HUES48 (cell line): ENCODE data around the gene TOP1.
"Not testable (repeated sequence)": the region's sequence is repeated elsewhere in the genome, so short reads cannot be mapped to it uniquely, and the experiment has no call there.

Source experiments
- H3K27ac ChIP-seq: one replicate; pipeline ENCODE4 v1.7.0; 2013; ENCODE audit warnings: low read depth, low read length, inconsistent platforms
- H3K27me3 ChIP-seq: 2 replicates; pipeline ENCODE4 v1.6.1; 2013; ENCODE audit warnings: mild to moderate bottlenecking, low read length; ENCODE audit not compliant: control insufficient read depth, insufficient read depth
- H3K36me3 ChIP-seq: 2 replicates; pipeline ENCODE4 v1.6.1; 2013; ENCODE audit warnings: low read length; ENCODE audit not compliant: control insufficient read depth, insufficient read depth
- H3K4me1 ChIP-seq: 2 replicates; pipeline ENCODE4 v1.6.1; 2013; ENCODE audit warnings: mild to moderate bottlenecking, low read length; ENCODE audit not compliant: control insufficient read depth, insufficient read depth
- H3K4me3 ChIP-seq: 2 replicates; pipeline ENCODE4 v1.5.1; 2013; ENCODE audit warnings: mild to moderate bottlenecking, low read depth, low read length
- H3K9ac ChIP-seq: 2 replicates; pipeline ENCODE4 v1.6.1; 2013; ENCODE audit warnings: mild to moderate bottlenecking, low read depth, low read length, moderate library complexity
- H3K9me3 ChIP-seq: 2 replicates; pipeline ENCODE4 v1.6.1; 2013; ENCODE audit warnings: low read length; ENCODE audit not compliant: control insufficient read depth, insufficient read depth

TOP1 gene

GRCh38 chr20:41119614-41120561 is 91.3 kb downstream of the TOP1 start:
- Histone ChIP-seq H3K36me3 (peaks cover 96% of the 10 kb centered on the region), H3K9me3 (no peaks in the 10 kb centered on the region), H3K27me3 (no peaks in the 10 kb centered on the region), H3K4me3 (no peak overlapping the region), H3K9ac (no peak overlapping the region), H3K27ac (no peak overlapping the region), H3K4me1 (no peaks in the 10 kb centered on the region)

DNA sequence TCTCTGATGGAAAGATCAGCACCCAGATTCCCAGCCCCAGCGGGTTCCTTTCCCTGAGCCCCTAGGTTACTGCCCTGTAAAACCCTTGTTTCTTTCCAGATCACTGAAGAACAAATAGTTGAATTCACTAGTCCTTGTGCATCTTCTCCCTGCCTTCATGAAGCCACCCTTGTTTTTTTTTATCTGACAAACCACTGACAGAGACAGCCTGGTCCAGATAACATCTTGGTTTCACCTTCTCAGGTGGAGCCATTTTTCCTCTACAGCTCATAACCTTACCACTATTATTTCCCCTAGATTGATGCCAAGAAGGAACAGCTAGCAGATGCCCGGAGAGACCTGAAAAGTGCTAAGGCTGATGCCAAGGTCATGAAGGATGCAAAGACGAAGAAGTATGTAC is 92.8 kb downstream of the TOP1 start:
- Histone ChIP-seq H3K9ac (no peak overlapping the region), H3K27me3 (no peaks in the 10 kb centered on the region), H3K9me3 (no peaks in the 10 kb centered on the region), H3K4me1 (no peaks in the 10 kb centered on the region), H3K36me3 (peaks cover 95% of the 10 kb centered on the region), H3K27ac (no peak overlapping the region), H3K4me3 (no peak overlapping the region)

DNA sequence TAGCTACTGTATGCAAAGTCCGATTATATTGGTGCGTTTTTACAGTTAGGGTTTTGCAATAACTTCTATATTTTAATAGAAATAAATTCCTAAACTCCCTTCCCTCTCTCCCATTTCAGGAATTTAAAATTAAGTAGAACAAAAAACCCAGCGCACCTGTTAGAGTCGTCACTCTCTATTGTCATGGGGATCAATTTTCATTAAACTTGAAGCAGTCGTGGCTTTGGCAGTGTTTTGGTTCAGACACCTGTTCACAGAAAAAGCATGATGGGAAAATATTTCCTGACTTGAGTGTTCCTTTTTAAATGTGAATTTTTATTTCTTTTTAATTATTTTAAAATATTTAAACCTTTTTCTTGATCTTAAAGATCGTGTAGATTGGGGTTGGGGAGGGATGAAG is 95.0 kb downstream of the TOP1 start:
- no peaks in the 10 kb centered on the region for H3K27me3 ChIP-seq
- no peak overlapping the region for H3K9ac ChIP-seq
- H3K36me3 ChIP-seq = peaks cover 80% of the 10 kb centered on the region
- H3K4me3 ChIP-seq = no peak overlapping the region
- H3K9me3 ChIP-seq = no peaks in the 10 kb centered on the region
- H3K4me1 ChIP-seq = no peaks in the 10 kb centered on the region
- H3K27ac ChIP-seq = no peak overlapping the region

DNA sequence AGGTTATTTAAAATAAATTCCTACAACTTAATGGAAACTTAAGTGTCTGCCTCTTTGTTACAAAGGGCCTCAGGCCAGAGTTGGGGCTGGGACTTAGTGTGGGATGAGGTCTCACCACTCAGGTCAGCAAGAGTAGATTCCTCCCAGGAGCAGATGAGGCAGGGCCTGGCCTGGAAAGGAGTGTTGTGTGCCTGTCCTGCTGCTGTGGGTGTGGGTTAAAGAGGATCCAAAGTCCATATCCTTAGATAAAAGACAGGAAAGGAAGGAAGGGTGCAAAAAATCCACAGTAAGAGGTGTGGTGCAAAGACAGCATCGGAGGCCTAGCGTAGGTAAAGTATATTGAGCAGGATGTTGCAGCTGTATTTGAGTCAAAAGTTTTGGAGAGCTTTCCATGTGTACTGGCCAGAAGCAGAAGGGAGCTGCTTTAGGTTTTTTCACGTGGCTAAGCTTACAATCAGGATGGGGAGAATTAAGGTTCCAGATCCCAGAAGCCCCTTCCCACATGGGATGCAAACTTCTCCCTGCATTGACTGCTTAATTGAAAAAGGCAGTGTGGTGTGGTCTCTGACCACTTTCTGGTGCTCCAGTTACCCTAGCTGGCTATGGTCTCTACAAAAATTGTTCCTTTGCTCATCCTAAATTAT is 96.0 kb downstream of the TOP1 start:
- Histone ChIP-seq H3K36me3 (peaks cover 70% of the 10 kb centered on the region), H3K9me3 (no peaks in the 10 kb centered on the region), H3K27ac (no peak overlapping the region), H3K4me3 (no peak overlapping the region), H3K4me1 (no peaks in the 10 kb centered on the region), H3K27me3 (no peaks in the 10 kb centered on the region), H3K9ac (no peak overlapping the region)

DNA sequence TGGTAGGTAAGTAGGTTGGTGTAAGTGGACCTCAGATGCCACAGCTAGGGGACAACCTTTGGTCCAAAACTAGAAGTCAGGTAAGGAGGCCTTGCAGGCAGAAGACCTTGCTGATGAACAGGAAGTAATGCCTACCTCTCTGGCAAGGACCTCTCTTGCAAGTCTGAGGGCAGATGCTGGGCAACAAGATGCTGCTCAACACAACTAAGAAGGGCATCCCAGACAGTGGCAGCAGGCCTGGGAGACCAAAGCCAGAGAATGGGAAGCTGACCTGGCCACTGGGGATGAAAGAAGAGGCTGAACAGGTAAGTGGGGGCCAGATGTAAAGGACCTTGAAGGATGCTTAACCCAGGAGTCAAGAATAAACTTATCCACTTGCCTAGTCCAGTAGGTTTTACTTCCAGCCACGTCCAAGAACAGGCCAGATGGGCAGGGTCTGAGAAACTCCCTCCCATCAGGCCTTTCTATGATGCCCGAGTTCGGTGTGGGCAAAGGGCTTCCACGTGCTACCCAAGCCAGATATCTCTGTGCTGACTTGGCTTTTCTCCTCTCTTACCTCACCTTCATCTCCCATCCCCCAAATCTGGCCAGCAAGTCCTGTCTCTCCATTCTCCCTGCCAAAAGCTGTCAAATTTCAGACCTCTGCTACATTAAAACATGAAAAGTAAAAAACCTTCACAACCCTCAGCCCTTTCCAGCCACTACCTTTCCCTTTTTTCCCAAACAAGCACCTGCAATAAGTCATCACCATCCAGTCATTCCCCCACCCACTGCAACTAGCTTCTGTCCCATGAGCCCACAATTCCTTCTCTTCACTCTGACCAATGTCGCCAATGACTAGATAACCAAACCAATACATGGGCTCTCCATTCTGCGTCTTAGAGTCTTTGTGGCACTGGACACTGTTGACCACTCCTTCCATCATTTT is 97.2 kb downstream of the TOP1 start:
- H3K4me1 ChIP-seq = no peaks in the 10 kb centered on the region
- no peak overlapping the region for H3K9ac ChIP-seq
- no peak overlapping the region for H3K27ac ChIP-seq
- H3K36me3 ChIP-seq = peaks cover 60% of the 10 kb centered on the region
- no peaks in the 10 kb centered on the region for H3K9me3 ChIP-seq
- H3K4me3 ChIP-seq = no peak overlapping the region
- H3K27me3 ChIP-seq = no peaks in the 10 kb centered on the region

DNA sequence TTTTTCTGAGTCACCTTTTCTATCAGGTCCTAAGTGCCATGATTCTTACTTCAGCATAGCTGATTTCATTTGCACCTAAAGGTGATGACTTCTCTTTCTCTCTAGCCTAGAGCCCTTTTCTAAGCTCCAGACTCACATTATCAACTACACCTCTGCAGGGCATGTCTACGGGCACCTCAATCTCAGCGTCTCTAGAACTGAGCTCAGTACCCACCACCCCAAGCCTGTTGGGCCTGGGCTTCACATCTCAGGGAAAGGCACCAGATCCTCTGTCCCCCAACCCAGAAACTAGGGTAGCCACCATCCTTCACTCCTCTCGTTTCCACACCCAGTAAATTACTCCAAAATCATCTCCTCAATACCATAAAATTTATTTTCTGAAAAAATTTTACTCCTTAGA is 98.1 kb downstream of the TOP1 start:
- Histone ChIP-seq H3K4me3 (no peak overlapping the region), H3K9me3 (no peaks in the 10 kb centered on the region), H3K4me1 (no peaks in the 10 kb centered on the region), H3K27ac (no peak overlapping the region), H3K9ac (no peak overlapping the region), H3K36me3 (peaks cover 51% of the 10 kb centered on the region), H3K27me3 (no peaks in the 10 kb centered on the region)

DNA sequence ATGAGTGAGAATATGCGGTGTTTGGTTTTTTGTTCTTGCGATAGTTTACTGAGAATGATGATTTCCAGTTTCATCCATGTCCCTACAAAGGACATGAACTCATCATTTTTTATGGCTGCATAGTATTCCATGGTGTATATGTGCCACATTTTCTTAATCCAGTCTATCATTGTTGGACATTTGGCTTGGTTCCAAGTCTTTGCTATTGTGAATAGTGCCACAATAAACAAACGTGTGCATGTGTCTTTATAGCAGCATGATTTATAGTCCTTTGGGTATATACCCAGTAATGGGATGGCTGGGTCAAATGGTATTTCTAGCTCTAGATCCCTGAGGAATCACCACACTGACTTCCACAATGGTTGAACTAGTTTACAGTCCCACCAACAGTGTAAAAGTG is 99.7 kb downstream of the TOP1 start:
- H3K27me3 ChIP-seq, H3K9ac ChIP-seq, H3K4me1 ChIP-seq, H3K9me3 ChIP-seq, H3K4me3 ChIP-seq, H3K27ac ChIP-seq: not testable (repeated sequence)
- peaks cover 35% of the 10 kb centered on the region for H3K36me3 ChIP-seq

DNA sequence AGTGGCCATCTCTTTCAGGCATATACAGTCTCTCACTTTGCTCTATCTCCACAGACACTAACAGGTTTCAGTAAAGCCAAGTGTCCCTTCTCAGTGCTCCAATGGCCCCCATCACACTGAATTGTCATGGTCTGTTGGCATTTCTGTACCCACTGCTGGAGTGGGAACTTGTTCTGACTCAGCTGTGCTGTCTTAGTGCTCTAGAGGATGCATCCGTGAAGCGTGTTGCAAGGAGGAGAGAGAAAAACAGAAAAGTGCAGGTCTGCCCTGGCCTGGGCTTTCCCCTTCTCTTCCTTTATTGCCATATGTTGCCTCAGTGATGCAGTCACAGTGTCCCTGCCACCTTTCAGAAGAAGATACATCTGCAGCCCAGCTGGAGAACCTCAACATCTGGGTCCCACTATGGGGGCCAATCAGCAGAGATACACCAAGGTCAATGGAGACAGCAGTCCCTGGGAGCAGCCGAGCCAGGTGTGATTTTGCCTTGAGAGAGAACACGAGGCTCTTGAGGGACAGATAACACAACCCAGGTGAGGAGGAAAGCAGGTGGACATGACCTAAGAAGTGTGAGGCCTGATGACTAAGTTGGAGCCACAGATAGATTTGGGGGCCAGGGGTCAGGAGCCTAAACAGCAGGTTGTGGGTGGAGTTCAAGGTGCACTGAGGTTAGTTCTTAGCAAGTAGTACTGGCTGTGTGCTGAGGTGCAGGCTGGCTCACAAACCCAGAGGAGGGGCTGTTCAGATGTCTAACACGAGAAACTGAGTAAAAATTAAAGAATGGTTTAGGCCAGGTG is 103.2 kb downstream of the TOP1 start:
- Histone ChIP-seq H3K4me1 (peaks cover 13% of the 10 kb centered on the region), H3K9ac (no peak overlapping the region), H3K4me3 (no peak overlapping the region), H3K27ac (no peak overlapping the region), H3K27me3 (peaks cover 5% of the 10 kb centered on the region; the same call in 1 of the 2 replicates), H3K9me3 (no peaks in the 10 kb centered on the region), H3K36me3 (peaks cover under 1% of the 10 kb centered on the region)

DNA sequence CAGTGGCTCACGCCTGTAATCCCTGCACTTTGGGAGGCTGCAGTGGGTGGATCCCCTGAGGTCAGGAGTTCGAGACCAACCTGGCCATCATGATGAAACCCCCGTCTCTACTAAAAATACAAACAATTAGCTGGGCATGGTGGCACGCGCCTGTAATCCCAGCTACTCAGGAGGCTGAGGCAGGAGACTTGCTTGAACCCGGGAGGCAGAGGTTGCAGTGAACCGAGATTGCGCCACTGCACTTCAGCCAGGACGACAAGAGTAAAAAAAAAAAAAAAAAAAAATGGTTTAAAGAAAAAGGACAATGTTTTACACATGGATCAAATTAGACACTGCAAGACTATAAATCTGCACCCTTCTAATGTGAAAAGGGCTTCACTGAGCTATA is 103.8 kb downstream of the TOP1 start:
- not testable (repeated sequence) for H3K9me3 ChIP-seq, H3K9ac ChIP-seq, H3K27me3 ChIP-seq, H3K27ac ChIP-seq, H3K36me3 ChIP-seq, H3K4me3 ChIP-seq
- H3K4me1 ChIP-seq = peaks cover 13% of the 10 kb centered on the region

- no peak overlapping the region for H3K27ac ChIP-seq
- H3K4me1 ChIP-seq = peaks cover 15% of the 10 kb centered on the region
- H3K36me3 ChIP-seq = no peaks in the 10 kb centered on the region
- H3K9me3 ChIP-seq = no peaks in the 10 kb centered on the region
- H3K27me3 ChIP-seq = peaks cover 5% of the 10 kb centered on the region; the same call in 1 of the 2 replicates
- no peak overlapping the region for H3K9ac ChIP-seq
- no peak overlapping the region for H3K4me3 ChIP-seq
These were observed 105.2 kb downstream of the TOP1 start for GRCh38 chr20:41133709-41134361.
